HG02798 (cell line): ENCODE data around the gene CA14.
"Not testable (repeated sequence)": the region's sequence is repeated elsewhere in the genome, so short reads cannot be mapped to it uniquely, and the experiment has no call there.

Experiments
- ATAC-seq: cut with Tn5 transposase; IDR thresholded peaks from one replicate; pipeline ENCODE4 v1.9.1; 2021; ENCODE audit warnings: mild to moderate bottlenecking; ENCODE audit not compliant: unreplicated experiment, poor library complexity

The CA14 gene

GRCh38 chr1:150273311-150273710, 15.7 kb downstream of the CA14 start:
- ATAC-seq = no peak

DNA sequence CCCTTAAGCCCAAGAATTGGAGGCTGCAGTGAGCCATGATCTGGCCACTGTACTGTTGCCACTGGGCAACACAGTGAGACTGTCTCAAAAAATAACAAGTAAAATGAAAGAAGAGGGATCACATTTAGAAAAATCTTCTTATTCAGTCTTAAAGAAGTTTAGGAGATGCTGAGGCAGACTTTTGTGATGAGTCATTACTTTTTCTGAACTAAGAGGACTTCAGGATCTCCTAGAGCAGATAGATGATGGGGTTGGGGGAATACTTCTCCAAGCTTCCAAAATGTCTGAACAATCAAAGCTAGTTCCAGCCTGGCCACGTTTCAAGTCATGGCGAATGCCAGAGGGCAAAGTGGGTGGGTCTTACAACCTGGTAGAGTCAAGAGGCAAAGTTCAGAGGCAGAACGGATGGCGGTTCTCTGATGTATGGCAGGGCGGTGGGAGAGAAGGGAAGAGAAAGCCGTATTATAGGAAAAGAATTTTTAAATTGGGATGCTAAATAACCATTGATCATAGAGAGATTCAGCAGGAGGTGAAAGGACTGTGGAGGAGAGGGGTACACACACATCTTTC, 22.6 kb downstream of the CA14 start:
- no peak for ATAC-seq

DNA sequence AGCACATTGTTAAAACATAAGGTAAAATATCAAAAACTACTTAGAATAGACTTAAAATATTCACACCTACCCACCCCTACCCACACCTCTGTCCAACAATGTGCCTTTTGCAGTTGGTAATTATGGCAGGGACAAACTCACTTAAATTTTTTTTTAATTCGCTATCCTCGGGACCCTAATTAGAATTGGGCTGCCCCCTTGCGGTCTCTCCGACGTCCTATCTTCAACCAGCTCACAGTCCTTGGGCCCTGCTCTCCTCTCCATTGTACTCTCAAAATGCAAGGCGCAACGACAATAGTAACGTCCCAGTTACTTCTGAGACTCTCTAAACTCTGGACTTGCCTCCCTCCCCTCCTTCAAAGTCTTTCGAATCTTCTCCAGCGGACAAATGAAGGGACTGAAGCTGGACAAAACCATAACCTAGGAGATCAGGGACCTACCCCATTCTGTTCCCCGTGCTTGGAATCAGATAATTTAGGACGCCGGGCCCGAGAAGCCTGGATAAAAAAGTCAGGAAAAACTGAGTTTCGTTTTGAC, 23.7 kb downstream of the CA14 start:
- no peak for ATAC-seq

GRCh38 chr1:150281758-150282557, 24.4 kb downstream of the CA14 start, which contains the start of gene CIART:
CIART (plus strand) TSS chr1:150282554; CDS start chr1:150283268, 714 bp downstream.
- ATAC-seq = peak; percentile 77

DNA sequence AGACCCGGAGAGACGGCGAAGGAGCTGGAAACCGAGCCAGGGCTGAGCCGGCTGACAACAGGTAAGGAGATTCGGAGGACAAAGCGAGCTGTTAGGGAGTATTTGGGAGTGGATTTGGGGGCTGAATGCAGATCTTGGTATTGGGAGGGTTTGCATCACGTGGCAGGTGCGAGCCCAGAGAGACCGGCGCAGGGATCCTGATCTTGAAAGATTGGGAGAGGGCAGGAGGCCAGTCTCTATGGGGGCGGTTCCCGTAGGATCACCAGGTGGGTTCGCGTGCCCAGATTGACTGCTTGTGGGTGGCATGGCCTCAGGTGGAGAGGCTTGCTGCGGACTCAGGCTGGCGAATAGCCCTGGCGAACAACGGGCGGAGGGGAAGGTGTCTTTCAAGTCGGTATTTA, 25.0 kb downstream of the CA14 start:
- ATAC-seq = no peak

DNA sequence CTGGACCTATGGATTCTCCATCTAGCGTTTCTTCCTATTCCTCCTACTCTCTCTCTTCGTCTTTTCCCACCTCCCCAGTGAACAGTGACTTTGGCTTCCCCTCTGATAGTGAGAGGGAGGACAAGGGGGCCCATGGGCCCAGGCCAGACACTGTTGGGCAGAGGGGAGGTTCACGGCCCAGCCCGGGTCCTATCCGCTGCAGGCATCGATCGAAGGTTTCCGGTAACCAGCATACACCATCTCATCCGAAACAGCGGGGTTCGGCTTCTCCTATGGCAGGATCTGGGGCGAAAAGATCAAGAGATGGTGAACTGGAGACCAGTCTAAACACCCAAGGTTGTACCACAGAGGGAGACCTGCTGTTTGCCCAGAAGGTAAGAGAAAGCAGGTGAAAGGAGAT, 25.7 kb downstream of the CA14 start:
- no peak for ATAC-seq

- no peak for ATAC-seq
Observed at GRCh38 chr1:150288382-150288781, 30.8 kb downstream of the CA14 start.

- ATAC-seq = no peak
Observed at GRCh38 chr1:150288822-150289221, 31.2 kb downstream of the CA14 start.

- peak; percentile 98 for ATAC-seq
Observed at GRCh38 chr1:150293433-150294253, 36.1 kb downstream of the CA14 start, which contains the start of gene MRPS21. MRPS21 (plus strand) TSS chr1:150293861; CDS start chr1:150294367, 506 bp downstream.

- ATAC-seq = no peak
Observed at GRCh38 chr1:150295476-150295875, 37.9 kb downstream of the CA14 start.

GRCh38 chr1:150299716-150300115, 42.1 kb downstream of the CA14 start:
- ATAC-seq = no peak

GRCh38 chr1:150302338-150302737, 44.8 kb downstream of the CA14 start:
- ATAC-seq = no peak

GRCh38 chr1:150302902-150303301, 45.3 kb downstream of the CA14 start:
- no peak for ATAC-seq

DNA sequence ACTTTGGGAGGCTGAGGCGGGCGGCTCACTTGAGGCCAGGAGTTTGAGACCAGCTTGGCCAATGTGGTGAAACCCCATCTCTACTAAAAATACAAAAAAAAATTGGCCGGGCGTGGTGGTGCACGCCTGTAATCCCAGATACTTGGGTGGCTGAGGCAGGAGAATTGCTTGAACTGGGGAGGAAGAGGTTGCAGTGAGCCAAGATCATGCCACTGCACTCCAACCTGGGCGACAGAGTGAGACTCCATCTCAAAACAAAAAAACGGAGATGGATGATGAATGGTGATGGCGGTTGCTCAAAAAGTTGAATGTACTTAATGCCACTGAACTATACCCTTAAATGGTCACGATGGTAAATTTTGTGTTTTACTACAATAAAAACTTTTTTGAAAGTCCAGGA, 51.0 kb downstream of the CA14 start:
- not testable (repeated sequence) for ATAC-seq

- ATAC-seq = no peak
Observed at GRCh38 chr1:150309758-150310508, 52.4 kb downstream of the CA14 start.

- ATAC-seq = no peak
Observed at GRCh38 chr1:150311762-150312161, 54.2 kb downstream of the CA14 start.
